ENCODE data around the gene UNC93B1.

Gene UNC93B1, protein sequence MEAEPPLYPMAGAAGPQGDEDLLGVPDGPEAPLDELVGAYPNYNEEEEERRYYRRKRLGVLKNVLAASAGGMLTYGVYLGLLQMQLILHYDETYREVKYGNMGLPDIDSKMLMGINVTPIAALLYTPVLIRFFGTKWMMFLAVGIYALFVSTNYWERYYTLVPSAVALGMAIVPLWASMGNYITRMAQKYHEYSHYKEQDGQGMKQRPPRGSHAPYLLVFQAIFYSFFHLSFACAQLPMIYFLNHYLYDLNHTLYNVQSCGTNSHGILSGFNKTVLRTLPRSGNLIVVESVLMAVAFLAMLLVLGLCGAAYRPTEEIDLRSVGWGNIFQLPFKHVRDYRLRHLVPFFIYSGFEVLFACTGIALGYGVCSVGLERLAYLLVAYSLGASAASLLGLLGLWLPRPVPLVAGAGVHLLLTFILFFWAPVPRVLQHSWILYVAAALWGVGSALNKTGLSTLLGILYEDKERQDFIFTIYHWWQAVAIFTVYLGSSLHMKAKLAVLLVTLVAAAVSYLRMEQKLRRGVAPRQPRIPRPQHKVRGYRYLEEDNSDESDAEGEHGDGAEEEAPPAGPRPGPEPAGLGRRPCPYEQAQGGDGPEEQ

DNA sequence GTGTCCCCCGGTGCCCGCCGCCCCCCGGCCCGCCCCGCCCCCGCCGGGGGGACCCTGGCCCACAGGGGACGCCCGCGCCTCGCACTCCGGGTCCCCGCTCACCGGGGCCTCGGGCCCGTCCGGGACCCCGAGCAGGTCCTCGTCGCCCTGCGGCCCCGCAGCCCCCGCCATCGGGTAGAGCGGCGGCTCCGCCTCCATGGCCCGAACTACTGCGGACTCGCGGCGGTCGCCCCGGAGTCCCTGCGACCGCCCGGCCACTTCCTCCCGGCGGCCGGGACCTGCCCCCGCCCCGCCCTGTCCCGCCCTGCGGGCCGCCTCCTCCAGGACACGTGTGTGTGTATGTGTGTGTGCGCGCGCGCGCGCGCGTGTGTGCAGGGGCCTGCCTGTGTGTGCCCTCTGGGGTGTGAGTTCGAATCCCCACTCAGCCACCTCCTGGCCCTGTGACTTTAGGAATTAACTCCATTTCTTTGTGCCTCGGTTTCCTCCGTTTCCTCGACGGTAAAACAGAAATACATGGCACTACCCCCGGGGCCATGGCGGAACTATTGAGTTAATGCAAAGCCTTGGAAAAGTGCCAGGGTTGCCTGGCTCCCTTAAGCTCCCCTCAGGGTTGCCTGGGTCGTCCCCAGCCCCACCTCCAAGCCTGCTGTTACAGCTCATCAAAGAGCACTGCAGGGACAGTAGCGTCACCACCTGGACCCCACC, at the start of gene UNC93B1:
TSS of gene UNC93B1 (minus strand) at position 252 of the 705 bp plus-strand sequence. CDS start at position 198, 54 bp downstream.
- peak; percentile 23 for DNase-seq

DNA sequence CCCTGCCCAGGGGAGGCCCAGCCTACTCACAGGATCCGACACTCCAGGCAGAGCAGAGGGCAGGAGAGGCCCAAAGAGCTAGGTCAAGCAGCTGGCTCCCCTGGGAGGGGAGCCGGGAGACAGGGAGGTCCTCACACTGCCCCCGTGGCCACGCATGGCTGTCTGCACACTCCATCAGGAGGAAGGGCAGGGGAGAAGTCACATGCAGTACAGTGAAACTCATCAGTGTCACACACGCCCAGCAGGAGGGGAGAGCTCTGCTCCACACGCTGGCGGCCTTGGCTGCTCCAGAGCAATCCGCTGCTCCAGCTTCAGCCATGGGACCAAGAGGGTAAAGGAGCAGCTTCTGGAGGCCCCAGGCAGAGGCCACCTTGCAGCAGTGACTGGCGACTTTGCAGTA, 49.2 kb upstream of the UNC93B1 start:
- no peak for DNase-seq

DNA sequence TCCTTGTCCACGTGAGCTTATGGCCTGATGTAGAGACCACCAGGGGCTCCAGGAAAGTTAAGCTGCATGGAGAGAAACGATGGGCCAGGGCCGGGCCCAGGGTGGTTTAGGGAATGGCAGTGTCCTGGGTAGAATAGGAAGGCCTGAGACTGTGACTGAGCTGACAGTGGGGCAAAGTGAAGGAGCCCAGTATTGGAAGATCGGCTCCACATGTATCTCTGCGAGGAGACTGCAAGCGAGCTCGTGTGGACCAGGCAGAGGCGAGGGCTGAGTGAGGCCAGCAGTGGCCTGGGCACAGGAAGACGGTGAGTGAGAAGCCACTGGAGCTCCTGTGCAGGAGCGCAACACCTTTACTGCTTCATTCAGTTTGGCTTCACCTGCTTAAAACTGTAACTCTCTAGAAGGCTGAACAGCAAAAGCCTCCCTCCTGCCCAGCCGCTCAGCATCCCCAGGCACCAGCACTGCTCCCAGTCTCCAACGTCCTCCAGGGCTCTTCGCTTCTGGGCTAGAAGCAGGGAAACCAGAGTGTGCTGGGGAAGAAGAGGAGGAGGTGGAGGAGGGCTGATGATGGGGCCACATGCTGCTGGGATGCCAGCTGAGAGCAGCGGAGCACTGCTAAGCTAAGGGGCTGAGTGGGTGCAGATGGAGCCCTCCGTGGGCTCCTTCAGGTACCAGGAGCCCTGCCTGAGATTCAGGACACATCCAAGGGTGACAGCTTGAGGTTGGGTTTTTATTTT, 48.4 kb upstream of the UNC93B1 start:
- DNase-seq: no peak

DNA sequence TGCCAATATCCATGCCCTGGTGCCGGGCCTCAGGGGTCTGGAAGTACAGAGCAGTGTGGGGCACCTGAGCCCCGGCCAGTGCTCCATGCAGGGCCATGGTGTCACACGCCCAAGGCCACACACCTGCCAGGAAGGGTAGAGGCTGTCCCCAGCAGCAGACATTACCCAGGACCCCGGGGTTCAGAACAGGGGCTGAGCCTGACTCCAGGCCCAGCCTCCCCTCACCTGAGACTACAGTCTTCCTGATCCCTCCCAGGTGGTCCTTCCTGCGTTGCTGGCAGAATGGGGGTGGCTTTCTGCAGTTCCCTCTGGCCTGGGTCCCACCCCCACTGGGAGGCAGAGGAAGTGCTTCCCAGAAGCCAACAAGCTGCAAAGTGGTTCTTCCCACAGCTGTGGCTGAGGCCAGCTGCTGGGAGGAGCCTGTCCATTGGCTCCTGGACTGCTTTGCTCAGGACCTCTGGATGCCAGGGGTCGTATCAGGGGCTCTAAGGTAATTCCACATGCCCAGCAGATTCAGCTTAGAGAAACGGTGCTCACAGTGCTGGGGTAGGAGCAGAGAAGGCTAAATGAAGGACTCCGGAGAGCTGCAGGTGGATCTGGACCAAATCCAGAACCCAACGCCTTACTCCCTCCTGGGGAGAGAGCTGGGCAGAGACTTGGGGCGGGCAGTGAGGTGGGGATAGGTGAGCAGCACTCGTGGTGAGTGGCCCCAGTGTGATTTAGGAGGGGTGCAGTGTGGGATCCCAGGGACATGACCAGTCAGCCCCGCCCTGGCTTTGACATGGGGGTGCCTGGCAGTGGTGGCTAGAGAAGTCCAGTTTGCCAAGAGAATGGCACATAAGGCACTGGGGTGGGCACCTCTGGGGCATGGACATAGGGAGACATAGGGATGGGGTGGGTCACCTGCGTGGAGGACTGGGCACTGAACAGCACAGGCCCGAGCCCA, 47.6 kb upstream of the UNC93B1 start:
- no peak for DNase-seq

DNA sequence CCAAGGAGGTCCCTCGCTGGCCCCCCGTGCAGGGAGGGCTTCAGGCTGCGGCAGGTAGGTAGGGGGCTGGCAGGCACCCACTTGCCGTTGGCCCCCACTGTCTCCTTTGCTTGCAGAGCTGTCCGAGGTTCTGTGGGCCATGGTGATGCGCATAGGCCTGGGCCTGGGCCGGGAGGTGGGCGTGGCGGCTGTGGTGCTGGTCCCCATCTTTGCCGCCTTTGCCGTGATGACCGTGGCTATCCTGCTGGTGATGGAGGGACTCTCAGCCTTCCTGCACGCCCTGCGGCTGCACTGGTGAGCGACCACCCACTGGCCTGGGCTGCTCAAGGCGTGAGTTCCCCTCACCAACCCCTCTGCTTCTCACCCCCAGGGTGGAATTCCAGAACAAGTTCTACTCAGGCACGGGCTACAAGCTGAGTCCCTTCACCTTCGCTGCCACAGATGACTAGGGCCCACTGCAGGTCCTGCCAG, 46.5 kb upstream of the UNC93B1 start:
- DNase-seq: no peak

DNA sequence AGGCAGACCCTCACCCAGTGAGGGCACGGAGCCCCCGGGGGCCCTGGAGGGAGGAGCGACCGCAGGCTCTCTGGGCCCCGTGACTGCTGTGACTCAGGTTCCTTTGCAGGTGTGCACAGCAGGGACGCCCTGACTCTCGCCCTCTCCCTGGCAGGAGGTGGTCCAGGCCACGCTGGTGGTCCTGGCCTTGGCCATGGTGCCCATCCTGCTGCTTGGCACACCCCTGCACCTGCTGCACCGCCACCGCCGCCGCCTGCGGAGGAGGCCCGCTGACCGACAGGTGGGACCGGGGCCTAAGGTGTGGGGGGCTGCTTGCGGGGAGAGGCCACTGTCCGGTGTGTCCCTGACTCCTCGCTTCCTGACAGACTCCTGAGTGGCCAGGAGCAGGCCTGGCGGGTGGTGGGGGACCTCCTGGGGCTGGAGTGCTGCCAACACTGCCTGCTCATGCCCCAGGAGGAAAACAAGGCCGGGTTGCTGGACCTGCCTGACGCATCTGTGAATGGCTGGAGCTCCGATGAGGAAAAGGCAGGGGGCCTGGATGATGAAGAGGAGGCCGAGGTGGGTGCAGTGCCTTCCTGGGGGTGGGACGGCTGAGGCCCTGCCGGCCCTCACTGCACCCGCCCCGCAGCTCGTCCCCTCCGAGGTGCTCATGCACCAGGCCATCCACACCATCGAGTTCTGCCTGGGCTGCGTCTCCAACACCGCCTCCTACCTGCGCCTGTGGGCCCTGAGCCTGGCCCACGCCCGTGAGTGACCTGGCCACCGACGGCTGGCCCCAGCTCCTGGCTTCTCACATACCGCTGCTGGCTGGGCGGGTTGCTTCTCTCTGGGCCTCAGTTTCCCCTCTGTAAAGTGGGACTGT, 45.8 kb upstream of the UNC93B1 start:
- DNase-seq: no peak

DNA sequence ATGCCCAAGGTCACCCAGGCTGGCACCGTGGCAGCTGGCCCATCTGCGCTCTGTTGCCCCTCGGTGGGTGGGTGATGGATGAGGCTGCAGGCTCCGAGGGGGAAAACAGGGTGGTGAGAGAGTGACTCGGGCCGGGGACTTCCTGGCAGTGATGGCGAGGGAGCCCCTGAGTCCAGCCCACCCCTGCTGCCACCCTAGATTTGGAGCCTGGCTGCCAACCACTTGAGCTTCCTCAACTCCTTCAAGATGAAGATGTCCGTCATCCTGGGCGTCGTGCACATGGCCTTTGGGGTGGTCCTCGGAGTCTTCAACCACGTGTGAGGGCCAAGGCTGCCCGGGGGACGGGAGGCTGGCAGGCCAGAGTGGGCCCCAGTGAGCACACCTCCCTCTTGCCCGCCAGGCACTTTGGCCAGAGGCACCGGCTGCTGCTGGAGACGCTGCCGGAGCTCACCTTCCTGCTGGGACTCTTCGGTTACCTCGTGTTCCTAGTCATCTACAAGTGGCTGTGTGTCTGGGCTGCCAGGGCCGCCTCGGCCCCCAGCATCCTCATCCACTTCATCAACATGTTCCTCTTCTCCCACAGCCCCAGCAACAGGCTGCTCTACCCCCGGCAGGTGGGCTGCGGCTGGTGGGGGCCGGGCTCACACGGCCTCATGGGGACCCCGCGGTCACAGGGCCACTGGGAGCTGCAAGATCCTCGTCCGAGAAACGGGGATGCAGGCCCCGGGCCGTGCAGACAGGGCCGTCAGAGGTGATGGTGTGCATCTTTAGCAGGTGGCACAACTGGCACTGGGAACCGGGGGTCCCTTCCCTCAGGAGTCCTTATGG, 45.0 kb upstream of the UNC93B1 start:
- DNase-seq: no peak

DNA sequence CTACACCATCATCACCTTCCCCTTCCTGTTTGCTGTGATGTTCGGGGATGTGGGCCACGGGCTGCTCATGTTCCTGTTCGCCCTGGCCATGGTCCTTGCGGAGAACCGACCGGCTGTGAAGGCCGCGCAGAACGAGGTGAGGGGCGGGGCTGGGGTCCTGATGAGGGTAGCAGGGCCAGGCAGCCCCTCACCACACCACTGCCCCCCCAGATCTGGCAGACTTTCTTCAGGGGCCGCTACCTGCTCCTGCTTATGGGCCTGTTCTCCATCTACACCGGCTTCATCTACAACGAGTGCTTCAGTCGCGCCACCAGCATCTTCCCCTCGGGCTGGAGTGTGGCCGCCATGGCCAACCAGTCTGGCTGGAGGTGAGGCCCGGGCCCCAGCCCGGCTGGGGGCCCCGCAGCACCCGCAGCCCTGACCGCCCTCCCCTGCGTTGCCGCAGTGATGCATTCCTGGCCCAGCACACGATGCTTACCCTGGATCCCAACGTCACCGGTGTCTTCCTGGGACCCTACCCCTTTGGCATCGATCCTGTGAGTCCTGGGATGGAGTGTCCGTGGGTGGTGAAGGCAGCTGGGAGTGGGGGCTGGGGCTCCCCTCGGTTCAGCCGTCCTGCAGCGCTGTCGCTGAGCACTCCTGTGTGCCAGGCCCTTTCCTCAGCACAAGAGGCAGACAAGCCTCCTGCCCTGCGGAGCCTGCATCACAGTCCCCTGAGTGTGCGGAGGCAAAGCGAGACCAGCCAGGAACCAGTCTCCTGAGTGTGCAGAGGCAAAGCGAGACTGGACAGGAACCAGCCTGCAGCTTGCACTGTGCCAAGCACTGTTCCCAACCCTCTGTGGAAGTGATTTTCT, 43.8 kb upstream of the UNC93B1 start:
- DNase-seq: no peak

DNA sequence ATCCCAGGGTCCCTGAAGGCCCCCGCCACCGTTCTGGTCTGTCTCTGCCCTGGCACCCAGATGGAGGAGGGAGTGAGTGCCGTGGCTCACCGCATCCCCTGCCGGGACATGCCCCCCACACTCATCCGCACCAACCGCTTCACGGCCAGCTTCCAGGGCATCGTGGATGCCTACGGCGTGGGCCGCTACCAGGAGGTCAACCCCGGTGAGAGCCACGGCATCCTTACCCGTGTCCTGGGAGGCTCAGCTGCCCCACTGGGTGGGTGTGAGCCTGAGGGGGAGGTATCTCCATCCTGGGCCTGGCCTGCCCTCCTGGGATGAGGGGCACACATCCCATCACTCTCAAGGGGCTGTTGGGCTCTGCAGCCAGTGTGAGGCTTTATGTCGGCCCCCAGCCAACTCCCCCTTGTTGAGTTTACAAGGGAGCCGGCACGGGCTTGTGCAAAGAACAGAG, 41.0 kb upstream of the UNC93B1 start:
- DNase-seq: no peak

DNA sequence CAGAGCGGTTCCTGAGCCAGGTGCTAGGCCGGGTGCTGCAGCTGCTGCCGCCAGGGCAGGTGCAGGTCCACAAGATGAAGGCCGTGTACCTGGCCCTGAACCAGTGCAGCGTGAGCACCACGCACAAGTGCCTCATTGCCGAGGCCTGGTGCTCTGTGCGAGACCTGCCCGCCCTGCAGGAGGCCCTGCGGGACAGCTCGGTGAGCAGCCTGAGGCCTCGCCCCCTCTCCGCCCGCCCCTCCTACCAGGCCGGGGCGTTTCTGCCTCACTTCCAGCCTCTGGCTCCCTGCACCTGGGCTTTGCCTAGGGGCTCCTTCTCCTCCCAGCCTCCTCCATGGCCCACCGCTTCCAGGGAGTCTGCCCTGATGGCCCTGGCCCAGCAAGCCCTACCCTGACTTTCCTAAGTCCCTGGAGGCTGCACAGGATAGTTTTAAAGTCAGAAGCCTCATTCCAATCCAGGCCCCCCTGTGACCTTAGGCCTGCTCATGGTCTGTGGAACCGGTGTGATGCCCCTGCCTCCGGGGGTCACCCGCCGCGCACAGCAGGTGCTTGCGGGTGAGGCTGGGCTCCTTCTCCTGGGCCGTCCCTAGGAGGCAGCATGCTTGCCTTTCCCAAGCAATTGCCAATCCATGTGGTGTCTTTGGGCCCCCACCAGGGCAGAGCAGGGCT, 40.4 kb upstream of the UNC93B1 start:
- peak; percentile 51 for DNase-seq

DNA sequence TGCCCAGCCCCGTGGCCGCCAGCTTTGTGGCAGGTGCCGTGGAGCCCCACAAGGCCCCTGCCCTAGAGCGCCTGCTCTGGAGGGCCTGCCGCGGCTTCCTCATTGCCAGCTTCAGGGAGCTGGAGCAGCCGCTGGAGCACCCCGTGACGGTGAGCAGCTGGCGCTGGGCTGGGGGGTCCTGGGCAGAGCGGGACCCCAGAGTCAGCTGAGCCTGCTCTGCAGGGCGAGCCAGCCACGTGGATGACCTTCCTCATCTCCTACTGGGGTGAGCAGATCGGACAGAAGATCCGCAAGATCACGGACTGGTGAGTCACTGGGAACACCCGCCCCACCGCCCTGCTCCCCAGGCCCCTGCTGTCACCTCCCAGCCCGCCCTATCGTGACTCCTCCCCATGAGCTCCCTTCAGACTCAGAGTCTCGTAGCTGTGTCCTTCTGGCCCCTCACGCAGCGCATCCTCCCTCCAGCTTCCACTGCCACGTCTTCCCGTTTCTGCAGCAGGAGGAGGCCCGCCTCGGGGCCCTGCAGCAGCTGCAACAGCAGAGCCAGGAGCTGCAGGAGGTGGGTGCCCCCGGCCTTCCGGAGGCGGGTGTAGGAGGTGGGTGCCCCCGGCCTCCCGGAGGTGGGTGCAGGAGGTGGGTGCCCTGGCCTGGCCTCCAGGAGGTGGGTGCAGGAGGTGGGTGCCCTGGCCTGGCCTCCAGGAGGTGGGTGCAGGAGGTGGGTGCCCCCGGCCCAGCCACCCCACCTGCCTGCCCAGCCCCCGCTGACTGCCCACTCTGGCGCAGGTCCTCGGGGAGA, 39.6 kb upstream of the UNC93B1 start:
- DNase-seq: peak; percentile 15

DNA sequence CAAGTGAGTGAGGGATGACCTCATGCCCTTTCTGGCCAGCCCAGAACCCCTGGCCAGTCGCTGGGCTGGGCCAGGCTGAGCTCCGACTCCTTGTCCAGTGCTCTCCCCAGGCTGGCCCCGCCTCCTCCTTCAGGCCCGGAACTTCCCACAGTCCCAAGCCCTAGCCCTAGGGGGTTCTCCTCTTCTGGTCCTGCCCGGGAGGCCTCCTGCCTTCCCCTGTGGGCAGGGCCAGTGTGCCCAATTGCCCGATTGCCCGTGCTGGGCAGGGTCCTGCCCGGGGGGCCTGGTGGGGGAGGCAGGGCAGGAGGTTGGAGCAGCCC, 39.1 kb upstream of the UNC93B1 start:
- DNase-seq: no peak

DNA sequence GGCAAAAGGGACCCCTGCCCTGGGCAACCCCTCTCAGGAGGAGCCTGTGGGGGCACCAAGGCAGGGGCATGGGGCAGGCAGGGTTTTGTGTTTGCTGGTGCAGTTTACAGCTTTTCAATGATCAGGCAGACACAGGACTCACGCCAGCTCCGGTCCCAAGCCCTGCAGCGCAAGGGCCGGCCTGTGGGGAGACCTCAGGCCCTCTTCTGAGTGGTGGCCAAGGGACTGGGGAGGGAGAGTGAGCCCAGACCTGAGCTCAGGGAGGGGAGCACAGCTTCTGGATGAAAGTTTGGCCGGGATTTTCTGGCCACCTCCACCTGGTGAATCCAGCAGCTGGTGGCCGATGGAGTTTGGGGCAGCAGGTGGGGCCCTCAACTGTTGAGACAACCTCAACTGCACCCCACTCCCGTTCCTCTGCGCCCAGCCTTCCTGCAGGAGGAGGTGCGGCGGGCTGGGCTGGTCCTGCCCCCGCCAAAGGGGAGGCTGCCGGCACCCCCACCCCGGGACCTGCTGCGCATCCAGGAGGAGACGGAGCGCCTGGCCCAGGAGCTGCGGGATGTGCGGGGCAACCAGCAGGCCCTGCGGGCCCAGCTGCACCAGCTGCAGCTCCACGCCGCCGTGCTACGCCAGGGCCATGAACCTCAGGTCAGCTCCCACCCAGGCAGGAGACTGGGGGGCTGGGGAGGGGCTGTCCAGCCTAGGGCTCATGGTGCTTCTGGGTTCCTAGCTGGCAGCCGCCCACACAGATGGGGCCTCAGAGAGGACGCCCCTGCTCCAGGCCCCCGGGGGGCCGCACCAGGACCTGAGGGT, 38.5 kb upstream of the UNC93B1 start:
- no peak for DNase-seq

DNA sequence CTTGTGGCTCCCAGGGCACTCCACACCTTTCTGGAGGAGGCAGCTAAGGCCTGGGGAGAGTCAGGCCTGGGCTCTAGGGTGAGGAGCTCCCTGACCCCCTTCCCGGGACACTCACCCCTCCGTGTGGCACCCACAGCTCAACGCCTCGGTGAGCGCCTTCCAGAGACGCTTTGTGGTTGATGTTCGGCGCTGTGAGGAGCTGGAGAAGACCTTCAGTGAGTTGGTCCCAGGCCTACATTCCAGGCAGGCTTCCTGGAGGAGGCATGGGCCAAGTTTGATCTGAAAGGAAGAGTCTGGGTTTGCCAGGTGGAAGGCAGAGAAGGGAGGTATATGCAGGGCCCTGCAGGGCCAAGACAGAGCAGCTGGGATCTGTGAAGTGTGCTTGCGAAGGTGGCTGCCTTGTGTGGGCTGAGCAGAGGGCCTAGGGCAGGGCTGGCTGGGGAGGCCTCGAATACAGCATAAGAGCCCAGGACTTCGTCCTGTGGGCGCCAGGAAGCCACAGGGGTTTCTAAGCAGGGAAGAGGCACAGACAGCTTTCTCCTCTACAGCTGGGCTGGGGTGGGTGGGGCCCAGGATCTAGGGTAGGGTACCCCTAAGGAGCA, 37.8 kb upstream of the UNC93B1 start:
- DNase-seq: no peak

DNA sequence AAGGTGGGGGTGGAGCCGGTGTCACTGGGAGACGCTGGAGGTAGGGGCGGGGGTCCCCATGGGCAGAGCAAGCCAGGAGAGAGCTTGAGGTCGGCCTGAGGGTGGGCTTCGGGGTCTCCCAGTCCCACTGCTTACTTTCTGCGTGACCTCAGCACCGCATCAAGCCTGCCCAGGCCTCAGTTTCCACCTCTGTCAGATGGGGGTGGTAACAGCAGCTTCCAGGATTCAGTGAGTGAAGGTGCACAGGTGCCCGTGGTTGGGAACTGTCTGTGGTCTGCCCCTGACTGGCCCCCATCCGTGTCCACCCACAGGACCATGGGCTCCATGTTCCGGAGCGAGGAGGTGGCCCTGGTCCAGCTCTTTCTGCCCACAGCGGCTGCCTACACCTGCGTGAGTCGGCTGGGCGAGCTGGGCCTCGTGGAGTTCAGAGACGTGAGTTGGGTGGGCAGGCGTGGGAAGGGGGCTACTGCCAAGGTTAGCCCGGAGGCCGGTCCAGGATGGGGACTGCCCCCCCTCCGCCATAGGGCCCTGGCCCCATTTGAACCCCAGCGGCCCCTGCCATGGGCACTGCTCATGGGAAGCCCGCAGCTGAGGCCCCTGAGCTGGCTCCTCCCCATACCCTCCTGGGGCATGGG, 37.2 kb upstream of the UNC93B1 start:
- no peak for DNase-seq

Measured in NCI-H1436 (cell line).